Measurements from ENCODE around the gene KAZN.

GRCh38 chr1:14774225-14774624 lies 175.7 kb downstream of the KAZN start:
- no peak for TF ChIP-seq CTCF (IDR thresholded peaks at IDR 0.05; ENCODE audit: poor library complexity, severe bottlenecking)
- TF ChIP-seq EZH2 (IDR thresholded peaks at IDR 0.05; ENCODE audit: borderline replicate concordance, insufficient read depth, low read length, poor library complexity, severe bottlenecking), result no peak
